Lower leg skin (tissue), 4 donors: Measurements from ENCODE around the gene C1orf105. TPM values are rescaled to one million over a fixed set of nuclear protein-coding genes. Genes with fewer than 3 reads are reported as not detected.

ENCODE experiments used
- DNase-seq, 2 donors: peaks; one replicate each; pipeline ENCODE4 v3.0.0-alpha.2; 2019; ENCODE audit warnings: low spot score in 2 of 2
- H3K4me3 ChIP-seq: fragments of 200-600 bp; sonication (generic); 2 replicates; pipeline ENCODE4 v1.5.1; 2017; ENCODE audit warnings: mild to moderate bottlenecking, low read depth; ENCODE audit not compliant: poor library complexity, severe bottlenecking
- CTCF ChIP-seq, 3 donors: fragments of 450-650 bp; IDR thresholded peaks; one replicate each; pipeline ENCODE4 v1.5.1; 2016; ENCODE audit warnings: antibody characterized with exemption in 3 of 3, mild to moderate bottlenecking in 3 of 3, moderate library complexity in 2 of 3
- POLR2A ChIP-seq, 2 donors: fragments of 450-650 bp; IDR thresholded peaks; one replicate each; pipeline ENCODE4 v1.6.1; 2016 to 2017; ENCODE audit warnings: antibody characterized with exemption in 2 of 2, mild to moderate bottlenecking in 1 of 2, moderate library complexity in 1 of 2
- WGBS, 2 donors: methylation state at CpG; one replicate each; pipeline ENCODE4 v1.1.5; 2018; 5-methylcytosine and 5-hydroxymethylcytosine counted together
- intact Hi-C: fragments of 100-400 bp; cut with DNase I; formaldehyde crosslinking; loops from one replicate; pipeline ENCODE4 v1.15.0; 2023; ENCODE audit warnings: low total_unique reads
- total RNA-seq, 4 donors: library from RNA; depleted of rRNA; stranded (reverse); fragments of >200 nt; gene quantifications; one replicate each; pipeline ENCODE4 v1.1.0, GENCODE V29; 2016

Gene C1orf105
- total RNA-seq, 4 donors from 2014 or later = 2.1 to 4.6 (median 3.0) TPM; not detected in 1

- H3K4me3 ChIP-seq = no peak overlapping the region
- 80% methylated on average over 3 of the region's 3 CpGs for WGBS, 2 donors
- intact Hi-C loops = no loop called here
- TF ChIP-seq CTCF (IDR thresholded peaks at IDR 0.05) (no peak), POLR2A (IDR thresholded peaks at IDR 0.05) (no peak)
- no peak for DNase-seq
These were observed 93.6 kb downstream of the C1orf105 start for GRCh38 chr1:172514108-172514507.

- no peak for DNase-seq
- intact Hi-C loops = no loop called here
These were observed 95.0 kb downstream of the C1orf105 start for GRCh38 chr1:172515436-172515835.

GRCh38 chr1:172515927-172516326 is 95.4 kb downstream of the C1orf105 start:
- H3K4me3 ChIP-seq = no peak overlapping the region
- TF ChIP-seq POLR2A (IDR thresholded peaks at IDR 0.05) (no peak), CTCF (IDR thresholded peaks at IDR 0.05) (no peak)
- intact Hi-C loops = no loop called here
- no peak for DNase-seq
- 67 to 88% methylated on average over 1 of the region's 1 CpG for WGBS, 2 donors

More at GRCh38 chr1:172515436-172515835, 95.0 kb downstream of the C1orf105 start:
- TF ChIP-seq POLR2A (IDR thresholded peaks at IDR 0.05) = no peak
- no peak for TF ChIP-seq CTCF (IDR thresholded peaks at IDR 0.05)
- no peak overlapping the region for H3K4me3 ChIP-seq

- DNase-seq = no peak
These were observed 96.6 kb downstream of the C1orf105 start for GRCh38 chr1:172517081-172517480.

GRCh38 chr1:172517545-172517944 is 97.1 kb downstream of the C1orf105 start:
- DNase-seq = no peak
- H3K4me3 ChIP-seq = no peak overlapping the region
- intact Hi-C loops = no loop called here
- no peak for TF ChIP-seq POLR2A (IDR thresholded peaks at IDR 0.05)
- TF ChIP-seq CTCF (IDR thresholded peaks at IDR 0.05) = no peak
- WGBS, 2 donors = 89% methylated on average over 4 of the region's 4 CpGs

More at GRCh38 chr1:172517081-172517480, 96.6 kb downstream of the C1orf105 start:
- TF ChIP-seq CTCF (IDR thresholded peaks at IDR 0.05) (no peak), POLR2A (IDR thresholded peaks at IDR 0.05) (no peak)
- intact Hi-C loops = no loop called here
- H3K4me3 ChIP-seq = no peak overlapping the region
- WGBS, 2 donors = 69 to 84% methylated on average over 1 of the region's 1 CpG

Other genes starting within 250 kb of the C1orf105 start
- gene PIGC, start 23.4 kb downstream of the C1orf105 start, total RNA-seq = 10 to 100 TPM; 26.2 to 60.3 (median 48.4) TPM
- 10 to 100 TPM; 30.0 to 32.8 (median 30.7) TPM for gene SUCO, start 112.5 kb downstream of the C1orf105 start, total RNA-seq
- not detected for gene FASLG, start 238.4 kb downstream of the C1orf105 start, total RNA-seq